Activated CD4-positive, alpha-beta T cell treated with anti-CD3 and anti-CD28 coated beads, Interleukin-2, amount 10 ng/mL, durations not matched to agents 7 days and 5 days (primary cell): ENCODE measurements around the gene SNRNP200. TPM values are rescaled to one million over a fixed set of nuclear protein-coding genes. Genes with fewer than 3 reads are reported as not detected.
A peak's percentile ranks its signal among the peaks of the same experiment; 100 is the strongest.

Experiments used
- CTCF ChIA-PET: fragments of 350-600 bp; sonication (Branson Sonifier 250); formaldehyde crosslinking; loops from one replicate; lab custom pipeline; 2021; ENCODE audit warnings: antibody characterized with exemption; lab: Charles Lee
- POLR2A ChIA-PET: fragments of 350-600 bp; sonication (Branson Sonifier 250); formaldehyde crosslinking; loops from one replicate; lab custom pipeline; 2021; ENCODE audit warnings: antibody characterized with exemption; lab: Charles Lee
- DNase-seq: peaks from one replicate; pipeline ENCODE4 v3.0.0-alpha.2; 2020
- H3K27ac Mint-ChIP-seq: one replicate; pipeline ENCODE4 v1.8.0; 2021; ENCODE audit warnings: mild to moderate bottlenecking, moderate library complexity, mixed read lengths
- H3K27me3 Mint-ChIP-seq: one replicate; pipeline ENCODE4 v1.8.0; 2021; ENCODE audit warnings: mixed read lengths
- H3K36me3 Mint-ChIP-seq: one replicate; pipeline ENCODE4 v1.8.0; 2021; ENCODE audit warnings: low read depth, mixed read lengths
- H3K4me1 Mint-ChIP-seq: one replicate; pipeline ENCODE4 v1.8.0; 2021; ENCODE audit warnings: mixed read lengths
- H3K4me3 Mint-ChIP-seq: one replicate; pipeline ENCODE4 v1.8.0; 2021; ENCODE audit warnings: mild to moderate bottlenecking, moderate library complexity, mixed read lengths
- H3K9me3 Mint-ChIP-seq: one replicate; pipeline ENCODE4 v1.8.0; 2021; ENCODE audit warnings: mixed read lengths
- total RNA-seq, 2 experiments: library from RNA; stranded (reverse); gene quantifications; one replicate each; pipeline ENCODE4 v1.2.3, GENCODE V29; 2021

SNRNP200 gene
- total RNA-seq: 100 to 1,000 TPM; 170 to 178 TPM

DNA sequence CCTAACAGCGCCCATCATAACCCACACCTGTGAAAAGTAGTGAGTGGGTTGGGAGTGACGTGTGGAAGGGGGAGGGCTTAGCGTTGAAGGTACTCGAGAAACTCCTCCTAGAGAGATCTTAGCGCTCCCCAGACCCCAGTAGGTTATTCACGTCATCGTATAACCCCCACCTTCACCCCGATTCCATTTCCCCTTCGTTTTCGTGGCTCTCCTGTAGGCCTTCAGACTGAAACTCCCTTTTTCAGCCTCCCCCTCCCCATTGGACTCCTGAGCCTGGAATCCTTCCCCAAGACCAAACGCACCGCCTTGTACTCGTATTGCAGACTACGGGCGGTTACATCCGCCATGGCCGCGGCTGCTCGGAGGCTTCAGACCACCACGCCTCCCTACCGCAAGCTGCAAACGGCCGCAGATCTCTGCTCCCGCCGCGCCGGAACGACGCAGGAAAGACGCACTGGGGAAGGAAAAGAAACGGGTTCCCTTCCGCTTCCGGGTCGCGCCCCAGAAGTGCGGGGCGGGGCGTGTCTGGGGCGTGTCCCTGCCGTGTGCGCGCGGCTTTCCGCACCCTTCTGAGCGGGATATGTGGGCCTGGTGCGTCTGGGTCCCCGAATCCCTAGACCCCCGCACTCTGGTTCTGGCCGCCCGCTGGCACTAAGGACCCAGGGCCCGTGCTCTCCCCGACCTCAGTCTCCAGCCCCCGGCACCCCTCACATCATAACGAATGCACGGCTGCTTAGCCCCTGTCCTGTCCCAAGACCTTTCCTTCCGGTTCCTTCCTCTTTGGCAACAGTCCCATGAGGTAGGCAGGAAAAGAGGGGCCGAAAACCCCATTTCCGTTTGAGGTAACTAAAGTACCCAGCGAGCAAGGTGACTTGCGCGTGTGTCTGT is at the start of gene SNRNP200:
Gene SNRNP200, minus strand, starts transcription at position 456 of the 888 bp plus-strand sequence. Its CDS starts 109 bp downstream, at position 347.
- Mint-ChIP-seq H3K9me3 (no peaks in the 10 kb centered on the region), H3K27ac (peak within 1 kb of the TSS; percentile 98), H3K4me1 (peaks cover 65% of the 10 kb centered on the region), H3K27me3 (no peaks in the 10 kb centered on the region), H3K36me3 (peaks cover 57% of the 10 kb centered on the region), H3K4me3 (peak within 1 kb of the TSS; percentile 97)
- CTCF ChIA-PET: interaction anchor here (0.6 to 4.5 kb wide), 6 partner anchors 11 to 30 kb away, joined by 3 to 21 read pairs (median 4); partner anchors contain the start of gene NCAPH
- peak; percentile 92 for DNase-seq
- POLR2A ChIA-PET: interaction anchor here (0.6 to 1.6 kb wide), 2 partner anchors 16 to 658 kb away, joined by 3 to 5 read pairs; no protein-coding TSS in a partner anchor

DNA sequence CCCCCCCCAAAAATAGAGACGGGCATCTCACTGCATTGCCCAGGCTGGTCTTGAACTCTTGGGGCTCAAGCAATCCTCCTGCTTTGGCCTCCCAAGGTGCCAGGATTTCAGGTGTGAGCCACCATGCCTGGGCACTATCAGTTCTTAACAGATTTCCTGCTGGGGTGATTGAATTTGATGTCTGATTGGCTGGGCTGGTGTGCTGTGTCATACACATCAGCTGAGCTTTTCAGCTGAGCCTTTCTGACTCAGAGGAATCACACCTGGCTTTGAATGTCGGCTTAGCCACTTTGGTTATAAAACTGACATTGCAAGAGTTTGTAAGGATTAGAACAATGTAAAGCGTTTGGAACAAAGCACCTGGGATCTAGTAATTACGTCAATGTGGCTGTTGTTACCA is 49.1 kb upstream of the SNRNP200 start:
- ChIA-PET CTCF (interaction anchor here (1.0 to 1.8 kb wide), 2 partner anchors 23 to 52 kb away, joined by 3 read pairs; no protein-coding TSS in a partner anchor), POLR2A (no interaction called here)
- Mint-ChIP-seq H3K4me1 (peaks cover 7% of the 10 kb centered on the region), H3K27ac (no peak overlapping the region), H3K9me3 (no peaks in the 10 kb centered on the region), H3K27me3 (no peaks in the 10 kb centered on the region), H3K4me3 (no peak overlapping the region), H3K36me3 (peaks cover 55% of the 10 kb centered on the region)
- DNase-seq: no peak

DNA sequence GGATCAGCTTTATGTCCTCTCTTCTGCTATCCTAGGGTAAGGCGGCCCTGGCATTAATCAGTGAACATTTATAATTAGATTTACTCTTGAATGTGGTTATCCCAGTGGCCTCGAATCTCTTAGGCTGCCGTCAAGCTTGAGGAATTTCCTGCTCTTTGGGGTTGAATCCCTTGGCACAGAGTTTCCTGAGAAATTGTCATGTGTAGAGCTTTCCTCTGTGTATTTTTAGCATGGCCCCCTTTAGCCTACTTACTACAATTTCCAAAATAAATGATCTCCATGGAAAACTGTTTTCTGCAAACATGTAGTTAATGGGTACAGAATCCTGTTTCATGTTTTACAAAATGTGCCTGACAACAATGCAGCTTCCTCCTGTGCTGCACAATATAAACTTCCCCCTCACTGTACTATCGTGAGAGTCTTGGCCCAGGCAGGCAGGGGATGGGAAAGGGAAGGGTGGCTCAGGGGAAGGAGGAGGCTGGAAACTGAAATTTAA is 48.3 kb upstream of the SNRNP200 start:
- CTCF ChIA-PET: interaction anchor here (1.0 to 1.8 kb wide), 2 partner anchors 22 to 53 kb away, joined by 3 read pairs; no protein-coding TSS in a partner anchor
- Mint-ChIP-seq H3K4me3 (no peak overlapping the region), H3K27ac (no peak overlapping the region), H3K9me3 (no peaks in the 10 kb centered on the region), H3K27me3 (no peaks in the 10 kb centered on the region), H3K4me1 (no peaks in the 10 kb centered on the region), H3K36me3 (peaks cover 61% of the 10 kb centered on the region)
- POLR2A ChIA-PET: no interaction called here
- no peak for DNase-seq

DNA sequence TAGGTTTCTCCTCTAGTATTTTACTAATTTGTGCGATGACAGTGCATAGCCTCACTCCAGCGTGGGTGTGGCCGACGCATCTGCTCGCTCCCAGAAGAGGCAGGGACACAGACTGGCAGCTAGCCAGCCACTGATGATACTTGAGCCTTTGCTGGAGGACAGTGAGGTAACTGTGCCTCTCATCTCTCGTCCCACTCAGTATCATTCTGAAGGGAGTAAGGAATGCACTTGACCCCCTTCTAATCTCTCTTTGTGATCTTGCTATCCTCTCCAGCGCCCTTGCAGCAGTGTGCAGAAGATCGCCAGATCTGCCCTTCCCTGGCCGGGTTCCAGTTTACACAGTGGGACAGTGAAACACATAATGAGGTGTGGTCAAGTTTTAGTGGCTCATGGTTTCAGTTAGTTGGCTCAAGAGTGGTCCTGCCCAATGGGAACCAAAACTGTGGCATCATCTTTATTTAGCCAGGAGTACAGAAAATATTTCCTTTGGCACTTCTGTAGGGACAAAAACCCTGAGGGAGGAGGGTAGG is 47.8 kb upstream of the SNRNP200 start:
- Mint-ChIP-seq H3K27ac (no peak overlapping the region), H3K27me3 (no peaks in the 10 kb centered on the region), H3K36me3 (peaks cover 61% of the 10 kb centered on the region), H3K4me3 (no peak overlapping the region), H3K9me3 (no peaks in the 10 kb centered on the region), H3K4me1 (no peaks in the 10 kb centered on the region)
- ChIA-PET POLR2A (no interaction called here), CTCF (interaction anchor here (0.5 to 1.8 kb wide), 3 partner anchors 13 to 86 kb away, joined by 3 read pairs; no protein-coding TSS in a partner anchor)
- DNase-seq: no peak

DNA sequence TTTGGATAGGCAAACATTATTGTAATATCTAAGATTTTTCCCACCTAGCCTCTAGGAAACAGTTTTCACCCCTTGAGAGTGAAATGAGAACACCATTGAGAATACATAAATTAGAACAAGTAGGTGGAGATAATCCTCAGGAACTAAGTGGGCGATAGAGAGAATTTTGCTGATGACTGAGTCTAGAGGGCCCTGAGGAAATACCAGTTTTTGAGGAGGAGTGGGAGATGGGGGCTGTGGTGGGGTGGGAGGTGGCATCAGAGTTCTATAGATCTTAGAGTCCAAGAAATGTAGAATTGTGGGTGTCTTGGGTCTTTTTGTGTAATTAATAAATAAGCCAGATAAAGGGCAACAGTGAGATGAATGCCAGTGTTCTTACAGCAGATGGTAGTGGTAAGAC is 42.0 kb upstream of the SNRNP200 start:
- Mint-ChIP-seq H3K4me1 (peaks cover 28% of the 10 kb centered on the region), H3K36me3 (peaks cover 69% of the 10 kb centered on the region), H3K27ac (no peak overlapping the region), H3K9me3 (no peaks in the 10 kb centered on the region), H3K27me3 (no peaks in the 10 kb centered on the region), H3K4me3 (no peak overlapping the region)
- POLR2A ChIA-PET: no interaction called here
- DNase-seq: no peak
- CTCF ChIA-PET: interaction anchor here (0.6 to 1.5 kb wide), 2 partner anchors 20 to 27 kb away, joined by 3 to 4 read pairs; no protein-coding TSS in a partner anchor

DNA sequence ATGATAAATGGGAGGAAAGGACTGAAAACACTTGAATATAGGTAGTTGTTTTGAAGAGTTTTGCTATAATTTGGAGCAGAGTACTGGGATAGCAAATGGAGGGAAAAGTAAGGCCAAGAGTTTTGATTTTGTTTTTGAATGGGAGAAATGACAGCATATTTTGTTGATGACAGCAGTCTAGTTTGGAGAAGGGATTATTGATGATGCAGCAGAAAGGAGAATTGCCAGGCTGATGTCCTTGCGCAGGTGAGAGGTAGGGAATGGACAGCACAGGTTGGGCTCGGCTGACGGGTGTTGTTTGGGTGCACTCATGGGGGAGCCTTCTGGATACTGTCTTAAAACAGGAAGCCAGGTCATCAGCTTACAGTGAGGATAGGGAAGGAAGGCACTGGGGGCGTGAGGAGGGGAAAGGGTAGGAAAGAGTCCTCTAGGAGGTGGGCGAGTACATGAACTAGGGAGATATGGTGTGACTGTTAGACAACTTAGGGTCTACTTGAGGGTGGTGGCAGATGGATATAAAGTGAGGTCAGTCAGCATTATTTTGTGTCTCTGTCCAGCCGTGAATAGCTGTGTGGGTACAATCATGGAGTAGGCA is 40.6 kb upstream of the SNRNP200 start:
- CTCF ChIA-PET: interaction anchor here (0.6 to 2.8 kb wide), 9 partner anchors 10 to 615 kb away, joined by 3 to 21 read pairs (median 4); partner anchors contain the start of gene NCAPH
- H3K36me3 Mint-ChIP-seq: peaks cover 79% of the 10 kb centered on the region
- no peaks in the 10 kb centered on the region for H3K27me3 Mint-ChIP-seq
- peaks cover 43% of the 10 kb centered on the region for H3K4me1 Mint-ChIP-seq
- POLR2A ChIA-PET: no interaction called here
- H3K4me3 Mint-ChIP-seq: no peak overlapping the region
- no peaks in the 10 kb centered on the region for H3K9me3 Mint-ChIP-seq
- no peak overlapping the region for H3K27ac Mint-ChIP-seq
- no peak for DNase-seq

DNA sequence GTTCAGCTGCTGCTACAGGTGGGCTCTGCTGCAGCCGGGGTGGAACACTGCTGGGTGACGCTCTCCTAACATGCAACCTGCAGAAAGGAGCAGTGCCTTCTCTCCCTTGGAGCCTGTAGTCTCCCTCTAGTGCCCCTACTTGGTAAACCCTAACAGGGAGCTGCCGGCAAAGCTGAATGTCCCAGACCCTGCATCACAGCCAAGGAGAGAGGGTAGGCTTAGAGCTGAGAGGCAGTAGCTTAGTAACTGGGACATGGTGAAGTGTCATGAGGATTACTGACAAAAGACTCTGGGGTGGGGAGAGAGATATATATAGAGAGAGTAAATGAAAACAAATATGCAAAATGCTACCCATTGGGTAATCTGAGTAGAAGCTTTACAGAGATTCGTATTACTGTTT is 40.1 kb upstream of the SNRNP200 start:
- ChIA-PET CTCF (interaction anchor here (0.8 to 2.8 kb wide), 7 partner anchors 10 to 136 kb away, joined by 3 to 21 read pairs (median 5); partner anchors contain the start of gene NCAPH), POLR2A (no interaction called here)
- no peak overlapping the region for H3K4me3 Mint-ChIP-seq
- H3K4me1 Mint-ChIP-seq: peaks cover 47% of the 10 kb centered on the region
- no peaks in the 10 kb centered on the region for H3K9me3 Mint-ChIP-seq
- DNase-seq: no peak
- H3K27ac Mint-ChIP-seq: no peak overlapping the region
- H3K36me3 Mint-ChIP-seq: peaks cover 77% of the 10 kb centered on the region
- H3K27me3 Mint-ChIP-seq: no peaks in the 10 kb centered on the region

DNA sequence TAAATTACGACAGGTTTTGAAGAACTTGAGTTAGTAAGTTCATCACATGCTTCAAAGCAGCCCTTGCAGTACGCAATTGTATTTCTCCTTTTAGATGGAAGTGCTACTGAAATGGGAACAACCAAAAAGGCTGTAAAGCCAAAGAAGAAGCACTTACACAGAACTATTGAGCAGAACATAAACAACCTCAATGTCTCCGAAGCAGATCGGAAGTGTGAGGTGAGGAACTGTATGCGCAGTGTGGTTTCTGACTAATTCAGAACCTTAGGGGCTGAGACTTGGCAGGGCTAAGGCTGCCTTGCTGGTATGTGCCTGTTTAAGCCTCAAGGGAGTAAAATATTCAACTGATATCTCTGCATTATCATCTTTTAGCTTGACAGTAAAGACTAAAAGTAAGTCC is 38.7 kb upstream of the SNRNP200 start:
- H3K4me1 Mint-ChIP-seq: peaks cover 54% of the 10 kb centered on the region
- H3K36me3 Mint-ChIP-seq: peaks cover 73% of the 10 kb centered on the region
- DNase-seq: peak; percentile 38
- no peaks in the 10 kb centered on the region for H3K27me3 Mint-ChIP-seq
- no peak overlapping the region for H3K4me3 Mint-ChIP-seq
- H3K27ac Mint-ChIP-seq: peak overlapping the region; percentile 79
- POLR2A ChIA-PET: interaction anchor here (0.7 kb wide), 1 partner anchor 46 kb away, joined by 4 read pairs; no protein-coding TSS in a partner anchor
- CTCF ChIA-PET: interaction anchor here (0.8 to 2.8 kb wide), 5 partner anchors 9 to 476 kb away, joined by 3 to 21 read pairs (median 3); partner anchors contain the start of genes ITPRIPL1 and NCAPH
- H3K9me3 Mint-ChIP-seq: no peaks in the 10 kb centered on the region

DNA sequence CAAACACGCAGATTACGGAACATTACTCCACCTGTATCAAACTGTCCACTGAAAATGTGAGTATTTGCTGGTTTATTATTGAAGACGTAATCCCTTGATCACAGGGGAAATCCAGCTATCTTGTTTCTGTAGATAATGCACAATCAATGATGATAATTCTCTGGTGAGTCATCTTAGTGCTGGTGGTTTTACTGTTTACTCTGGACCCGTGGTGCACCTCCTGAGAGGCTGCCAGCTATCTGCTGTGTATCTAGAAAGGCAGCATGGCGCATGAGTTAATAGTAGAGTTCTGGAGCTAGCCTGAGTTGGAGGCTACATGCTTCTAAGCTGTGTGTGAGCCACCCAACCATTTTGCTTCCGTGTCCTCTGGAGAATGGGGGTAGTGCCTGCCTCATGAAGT is 36.7 kb upstream of the SNRNP200 start:
- DNase-seq: peak; percentile 28
- Mint-ChIP-seq H3K27me3 (no peaks in the 10 kb centered on the region), H3K4me3 (no peak overlapping the region), H3K36me3 (peaks cover 73% of the 10 kb centered on the region), H3K27ac (peak overlapping the region; percentile 60), H3K9me3 (no peaks in the 10 kb centered on the region), H3K4me1 (peaks cover 68% of the 10 kb centered on the region)
- POLR2A ChIA-PET: no interaction called here
- CTCF ChIA-PET: interaction anchor here (1.1 kb wide), 2 partner anchors 171 to 196 kb away, joined by 3 read pairs; no protein-coding TSS in a partner anchor

DNA sequence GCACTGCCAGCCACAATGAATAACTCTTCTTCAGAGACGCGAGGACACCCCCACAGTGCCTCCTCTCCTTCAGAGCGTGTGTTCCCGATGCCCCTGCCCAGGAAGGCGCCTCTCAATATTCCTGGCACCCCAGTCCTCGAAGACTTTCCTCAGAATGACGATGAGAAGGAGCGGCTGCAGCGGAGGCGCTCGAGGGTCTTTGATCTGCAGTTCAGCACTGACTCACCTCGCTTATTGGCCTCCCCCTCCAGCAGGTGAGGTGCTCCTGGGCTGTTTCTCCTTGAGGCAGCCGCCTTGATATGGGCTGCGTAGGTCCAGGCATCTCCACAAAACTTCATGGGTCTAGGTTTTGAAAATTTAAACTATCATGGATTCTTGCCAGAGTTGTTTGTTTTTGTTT is 36.3 kb upstream of the SNRNP200 start:
- no peak overlapping the region for H3K4me3 Mint-ChIP-seq
- H3K4me1 Mint-ChIP-seq: peaks cover 72% of the 10 kb centered on the region
- H3K27me3 Mint-ChIP-seq: no peaks in the 10 kb centered on the region
- H3K9me3 Mint-ChIP-seq: no peaks in the 10 kb centered on the region
- ChIA-PET POLR2A (no interaction called here), CTCF (interaction anchor here (1.1 to 1.7 kb wide), 4 partner anchors 9 to 197 kb away, joined by 3 read pairs; no protein-coding TSS in a partner anchor)
- DNase-seq: no peak
- H3K36me3 Mint-ChIP-seq: peaks cover 70% of the 10 kb centered on the region
- peak overlapping the region; percentile 78 for H3K27ac Mint-ChIP-seq

DNA sequence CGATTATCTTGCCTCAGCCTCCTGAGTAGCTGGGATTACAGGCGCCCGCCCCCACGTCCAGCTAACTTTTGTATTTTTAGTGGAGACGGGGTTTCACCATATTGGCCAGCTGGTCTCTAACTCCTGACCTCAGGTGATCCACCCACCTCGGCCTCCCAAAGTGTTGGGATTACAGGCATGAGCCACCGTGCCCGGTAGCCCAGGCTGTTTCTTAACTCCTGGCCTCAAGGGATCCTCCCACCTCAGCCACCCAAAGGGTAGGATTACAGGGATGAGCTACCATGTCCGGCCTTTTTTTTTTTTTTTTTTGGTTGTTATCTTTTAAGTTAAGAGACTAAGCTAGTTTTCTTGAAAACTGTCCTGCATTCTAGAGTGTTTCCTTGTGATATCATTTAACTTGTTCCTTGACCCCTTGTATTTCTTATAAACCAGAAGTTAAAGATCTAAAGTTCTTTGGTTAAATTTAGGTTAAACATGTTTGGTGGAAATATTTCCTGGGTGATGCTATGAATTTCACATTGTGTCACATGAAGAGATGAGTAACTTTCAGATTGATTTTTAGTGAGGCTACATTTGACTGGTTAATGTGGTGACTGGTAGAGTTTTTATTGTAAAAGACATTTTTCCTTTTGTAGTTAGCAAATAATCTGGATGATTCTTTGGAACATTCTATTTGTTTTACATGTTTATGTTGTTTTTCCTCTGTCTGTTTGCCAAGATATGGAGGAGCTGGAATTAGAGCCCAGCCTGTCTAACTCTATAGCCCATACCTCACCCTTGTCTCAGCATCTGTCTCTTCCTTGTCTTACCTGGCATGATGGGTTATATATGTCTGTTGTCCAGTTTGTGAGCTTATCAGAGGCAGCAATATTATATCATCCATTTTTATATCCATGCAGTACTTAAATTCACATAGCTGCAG is 35.4 kb upstream of the SNRNP200 start:
- POLR2A ChIA-PET: interaction anchor here (0.6 kb wide), 1 partner anchor 104 kb away, joined by 3 read pairs; no protein-coding TSS in a partner anchor
- H3K4me3 Mint-ChIP-seq: peak overlapping the region; percentile 37
- peaks cover 66% of the 10 kb centered on the region for H3K36me3 Mint-ChIP-seq
- H3K9me3 Mint-ChIP-seq: no peaks in the 10 kb centered on the region
- peak overlapping the region; percentile 78 for H3K27ac Mint-ChIP-seq
- H3K4me1 Mint-ChIP-seq: peaks cover 75% of the 10 kb centered on the region
- no peak for DNase-seq
- no peaks in the 10 kb centered on the region for H3K27me3 Mint-ChIP-seq
- CTCF ChIA-PET: interaction anchor here (0.6 to 1.7 kb wide), 4 partner anchors 8 to 193 kb away, joined by 3 read pairs; no protein-coding TSS in a partner anchor
